Measurements from ENCODE around the gene SLC37A1.

SLC37A1 gene

DNA sequence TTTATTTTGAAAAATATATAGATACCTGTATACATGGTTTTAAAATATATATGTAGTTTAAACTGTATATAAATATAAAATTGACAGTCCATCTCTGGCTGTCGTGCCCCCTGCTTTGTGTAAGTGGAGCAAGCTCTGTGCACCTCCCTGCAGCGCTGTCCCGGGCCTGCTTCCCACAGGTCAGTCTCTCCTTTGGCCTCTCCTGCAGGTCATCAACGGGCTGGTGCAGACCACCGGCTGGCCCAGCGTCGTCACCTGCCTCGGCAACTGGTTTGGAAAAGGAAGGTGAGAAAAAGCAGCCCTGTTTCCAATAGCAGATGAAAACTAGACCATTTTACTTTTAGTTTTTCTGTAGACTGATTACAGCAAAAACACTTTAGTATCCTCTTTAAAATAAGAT lies 28.5 kb downstream of the SLC37A1 start:
- in situ Hi-C loops (cut with MboI; ENCODE audit: low sequenced_read_pairs), result no loop called here

DNA sequence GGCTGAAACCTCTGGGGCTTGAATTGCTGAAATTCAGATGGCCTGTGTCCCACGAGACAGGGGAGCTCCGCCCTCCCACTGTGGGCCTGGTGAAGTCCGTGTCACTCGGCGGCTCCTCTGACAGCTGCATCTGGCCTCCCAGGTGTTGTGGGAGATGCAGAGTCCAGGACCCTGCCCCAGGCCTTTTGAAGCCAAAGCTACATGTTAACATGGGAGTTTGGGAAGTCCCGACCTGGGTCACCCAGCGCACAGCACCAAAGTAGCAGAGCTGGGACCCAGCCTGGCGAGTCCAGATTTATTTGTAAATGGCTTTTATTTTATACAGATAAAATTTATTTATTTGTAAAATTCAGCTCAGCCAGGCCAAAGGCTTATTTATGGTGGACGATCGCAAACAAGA lies 28.9 kb downstream of the SLC37A1 start:
- in situ Hi-C loops (cut with MboI; ENCODE audit: low sequenced_read_pairs), result no loop called here

DNA sequence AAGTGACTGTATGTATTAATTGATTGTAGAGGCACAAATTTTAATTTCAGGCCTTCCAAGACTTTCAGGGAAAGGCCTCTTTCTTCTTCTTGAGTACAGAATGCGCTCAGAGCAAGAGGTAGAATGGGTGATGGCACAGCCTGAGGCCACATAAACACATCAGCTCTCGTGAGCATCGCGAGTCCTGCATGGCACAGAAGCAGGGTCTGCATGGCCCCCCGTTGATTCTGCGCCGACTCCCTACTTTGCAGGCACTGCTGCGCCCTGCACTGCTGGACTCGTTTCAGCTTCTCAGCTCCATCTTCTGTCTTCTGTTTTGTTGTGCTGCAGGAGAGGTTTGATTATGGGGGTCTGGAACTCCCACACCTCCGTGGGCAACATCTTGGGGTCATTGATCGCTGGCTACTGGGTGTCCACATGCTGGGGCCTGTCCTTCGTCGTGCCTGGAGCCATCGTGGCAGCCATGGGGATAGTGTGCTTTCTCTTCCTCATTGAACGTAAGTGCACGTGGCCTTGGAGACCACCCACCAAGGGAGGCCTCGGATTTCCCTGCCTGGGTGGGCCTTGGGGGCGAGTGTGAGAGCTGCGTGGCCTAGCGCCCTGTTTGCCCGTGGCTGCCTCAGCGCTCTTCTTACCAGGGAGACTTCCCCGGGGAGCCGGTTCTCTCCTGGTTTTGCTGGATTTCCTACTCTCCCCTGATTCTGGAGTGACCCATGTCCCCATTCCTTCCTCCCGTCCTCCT lies 29.6 kb downstream of the SLC37A1 start:
- in situ Hi-C loops (cut with MboI; ENCODE audit: low sequenced_read_pairs), result no loop called here

DNA sequence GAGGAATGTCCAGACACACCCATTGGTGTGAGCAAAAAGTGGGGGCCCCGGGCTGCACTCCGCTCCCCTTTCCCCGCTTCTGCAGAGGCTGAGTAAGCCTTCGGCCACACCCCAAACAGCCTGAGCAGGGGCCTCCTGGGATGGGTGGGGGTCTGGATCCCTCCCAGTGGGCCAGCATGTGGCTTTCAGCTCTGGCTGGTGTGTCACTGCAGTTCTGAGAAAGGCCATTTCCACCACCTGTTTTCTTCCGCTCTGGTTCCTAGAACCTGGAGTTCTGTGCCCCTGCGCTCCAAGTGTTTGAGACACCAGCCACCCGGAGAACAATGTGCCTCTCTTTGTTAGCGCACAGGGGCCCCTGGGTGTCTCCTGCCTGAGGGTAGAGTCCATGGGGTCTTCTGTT lies 30.9 kb downstream of the SLC37A1 start:
- in situ Hi-C loops (cut with MboI; ENCODE audit: low sequenced_read_pairs), result no loop called here

DNA sequence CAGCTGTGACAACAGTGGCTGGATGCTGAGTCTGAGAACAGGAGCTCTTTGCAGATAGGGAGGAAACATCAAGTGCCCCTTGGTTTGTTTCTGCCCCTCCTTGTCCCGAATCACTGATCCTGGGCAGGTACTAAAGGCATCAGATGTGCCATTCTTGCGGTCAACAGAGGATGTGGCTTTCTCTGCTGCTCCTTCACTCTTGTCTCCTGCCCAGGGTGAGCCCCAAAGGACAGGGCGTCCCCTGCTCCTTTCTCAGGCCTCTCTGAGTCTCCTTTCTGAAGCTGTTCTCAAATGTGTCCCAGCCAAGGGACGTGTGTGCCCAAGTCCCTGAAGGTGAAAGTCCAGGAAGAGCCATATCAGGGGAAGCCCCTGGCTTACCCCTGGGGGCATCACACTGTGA lies 31.7 kb downstream of the SLC37A1 start:
- in situ Hi-C loops (cut with MboI; ENCODE audit: low sequenced_read_pairs), result no loop called here

DNA sequence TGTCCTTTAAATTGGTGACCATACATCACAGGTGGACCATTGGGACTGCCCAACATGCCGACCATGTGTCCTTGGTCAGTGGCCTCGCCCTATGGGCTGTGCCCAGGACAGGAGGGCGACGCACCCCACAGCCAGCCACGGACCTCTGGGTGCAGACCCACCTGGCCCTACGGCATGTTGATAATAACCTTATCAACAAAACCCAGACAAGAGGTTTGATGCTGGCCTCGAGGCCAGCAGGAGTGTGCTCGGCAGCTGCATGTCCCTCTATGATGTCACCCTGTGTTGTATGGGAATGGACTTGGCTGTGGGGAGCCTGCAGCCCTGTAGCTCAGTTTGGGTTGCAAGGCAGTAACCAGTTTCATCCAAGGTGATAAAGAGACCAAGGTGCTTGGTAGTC lies 32.1 kb downstream of the SLC37A1 start:
- in situ Hi-C loops (cut with MboI; ENCODE audit: low sequenced_read_pairs), result no loop called here

DNA sequence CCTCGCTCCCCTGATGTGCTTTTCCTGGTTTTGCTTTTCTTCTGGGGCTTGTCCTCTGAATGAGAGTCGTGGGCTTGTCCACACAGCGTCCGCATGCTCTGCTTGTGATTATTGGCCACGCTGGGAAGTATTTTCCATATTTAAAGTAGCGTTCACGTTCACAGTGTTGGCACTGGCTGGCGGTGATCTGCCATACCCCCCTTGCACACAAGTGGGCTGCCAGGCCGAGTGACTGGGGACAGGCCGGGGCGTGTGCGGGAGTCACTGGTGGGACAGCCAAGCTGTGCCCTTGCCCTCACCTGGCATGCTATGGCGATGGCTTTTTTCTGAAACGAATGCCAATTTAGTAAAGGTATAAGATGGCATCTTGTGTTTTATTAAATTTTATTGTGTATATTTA lies 32.8 kb downstream of the SLC37A1 start:
- in situ Hi-C loops (cut with MboI; ENCODE audit: low sequenced_read_pairs), result no loop called here

DNA sequence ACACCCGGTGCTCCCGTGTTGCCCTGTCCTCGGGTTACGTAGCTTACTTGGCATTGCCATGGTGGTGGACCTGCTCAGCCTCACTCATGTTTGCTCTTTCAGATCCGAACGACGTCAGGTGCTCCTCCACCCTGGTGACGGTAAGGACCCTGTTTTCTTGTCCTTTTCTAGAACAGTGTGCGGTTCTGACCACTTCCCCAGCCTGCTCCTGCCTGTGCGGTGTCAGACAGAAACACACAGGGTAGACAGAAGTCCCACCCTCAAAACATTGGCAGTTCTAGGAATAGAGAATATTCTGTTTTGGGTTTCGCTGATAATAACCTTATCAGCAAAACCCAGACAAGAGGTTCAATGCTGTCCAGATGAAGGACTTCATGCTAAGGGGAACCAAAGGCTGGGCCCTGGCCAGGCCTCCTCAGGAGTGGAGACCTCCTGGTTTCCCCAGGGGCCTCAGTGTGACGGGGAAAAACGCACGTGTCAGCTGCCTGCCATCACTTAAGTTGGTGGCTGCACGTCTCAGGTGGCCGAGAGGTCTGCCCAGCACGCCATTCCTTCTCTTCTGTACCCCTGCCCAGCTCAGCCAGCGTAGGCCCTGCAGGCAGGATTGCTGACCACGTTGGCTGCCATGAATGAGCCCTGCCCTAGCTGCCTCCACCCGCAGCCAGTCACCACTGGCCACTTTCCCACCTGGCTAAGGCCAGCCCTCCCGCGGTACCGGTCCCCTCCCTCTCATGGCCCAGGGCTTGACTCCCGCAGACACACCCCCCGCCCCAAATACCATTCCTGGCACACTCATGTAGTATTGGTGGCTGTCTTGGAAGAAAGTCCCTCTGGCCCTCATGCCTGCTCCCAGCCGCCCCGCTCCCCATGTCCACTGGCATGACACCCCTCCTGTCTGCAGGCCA lies 33.6 kb downstream of the SLC37A1 start:
- in situ Hi-C loops (cut with MboI; ENCODE audit: low sequenced_read_pairs), result no loop called here

DNA sequence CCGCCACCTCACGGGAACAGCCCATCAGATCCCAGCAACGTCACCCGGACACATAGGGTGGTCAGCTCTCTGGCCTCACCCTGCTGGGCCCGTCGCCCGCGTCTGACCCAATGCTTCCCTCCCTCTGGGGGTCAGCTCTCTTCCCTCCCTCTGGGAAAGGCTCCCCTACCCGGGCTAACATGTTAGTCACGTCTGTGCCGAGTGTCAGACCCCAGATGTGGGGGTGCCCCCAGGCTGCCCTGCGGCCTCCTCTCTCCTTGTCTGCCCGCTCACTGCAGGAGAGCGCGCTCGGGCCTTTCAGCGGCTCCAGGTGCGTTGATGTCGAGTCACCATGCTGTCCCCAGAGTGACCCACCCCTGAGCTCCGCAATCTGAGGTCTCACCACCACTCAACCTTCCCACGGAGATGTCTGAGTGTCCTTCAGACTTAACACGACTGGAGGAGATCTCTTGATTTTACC lies 34.3 kb downstream of the SLC37A1 start:
- in situ Hi-C loops (cut with MboI; ENCODE audit: low sequenced_read_pairs), result no loop called here

DNA sequence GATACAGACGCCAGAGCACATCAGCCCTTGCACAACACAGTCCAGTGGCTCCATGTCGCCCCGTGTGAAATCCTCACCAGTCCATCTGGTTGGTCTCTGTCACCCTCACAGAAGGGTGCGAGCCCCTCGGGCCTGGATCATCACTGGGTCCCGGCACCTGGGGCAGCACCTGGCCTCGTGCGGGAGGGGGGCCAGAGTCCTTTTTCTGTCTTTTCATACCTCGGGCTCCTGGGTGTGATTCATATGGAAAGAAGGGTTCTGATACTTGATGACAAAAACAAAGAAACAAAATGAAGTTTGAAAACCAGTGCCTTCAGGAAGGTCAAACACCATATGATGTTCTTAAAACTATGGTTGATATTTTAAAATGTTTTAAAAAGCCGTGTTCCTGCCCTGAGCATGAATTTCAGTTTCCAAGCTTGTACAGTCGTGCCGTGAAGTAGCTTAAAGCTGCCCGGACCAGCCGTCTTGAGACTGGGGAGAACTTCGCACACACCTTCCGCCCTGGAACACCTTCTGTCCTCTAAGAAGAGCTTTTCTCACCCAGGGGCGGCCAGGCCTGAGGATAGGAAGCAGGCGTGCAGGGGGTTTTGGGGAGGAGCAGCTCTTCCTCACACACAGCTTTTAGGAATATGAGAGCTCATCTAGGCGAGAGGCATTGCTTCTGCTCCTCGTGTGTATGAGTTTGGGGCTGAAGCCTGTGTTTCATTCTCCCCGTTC lies 35.2 kb downstream of the SLC37A1 start:
- in situ Hi-C loops (cut with MboI; ENCODE audit: low sequenced_read_pairs), result no loop called here

DNA sequence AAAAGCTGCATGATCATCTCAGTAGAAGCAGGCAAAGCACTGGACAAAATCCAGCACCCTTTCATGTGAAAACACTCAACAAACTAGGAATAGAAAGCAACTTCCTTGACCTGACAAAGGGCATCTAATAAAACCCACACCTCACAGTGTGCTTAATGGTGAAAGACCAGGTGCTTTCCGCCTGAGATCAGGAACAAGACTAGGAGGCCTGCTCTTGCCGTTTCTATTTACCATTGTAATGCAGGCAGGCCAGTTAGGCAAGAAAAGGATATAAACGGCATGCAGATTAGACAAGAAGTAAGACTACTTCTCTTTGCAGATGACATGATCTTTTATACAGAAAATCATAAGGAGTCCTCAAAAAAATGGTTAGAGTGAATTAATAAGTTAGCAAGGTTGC lies 37.2 kb downstream of the SLC37A1 start:
- in situ Hi-C loops (cut with MboI; ENCODE audit: low sequenced_read_pairs), result no loop called here

DNA sequence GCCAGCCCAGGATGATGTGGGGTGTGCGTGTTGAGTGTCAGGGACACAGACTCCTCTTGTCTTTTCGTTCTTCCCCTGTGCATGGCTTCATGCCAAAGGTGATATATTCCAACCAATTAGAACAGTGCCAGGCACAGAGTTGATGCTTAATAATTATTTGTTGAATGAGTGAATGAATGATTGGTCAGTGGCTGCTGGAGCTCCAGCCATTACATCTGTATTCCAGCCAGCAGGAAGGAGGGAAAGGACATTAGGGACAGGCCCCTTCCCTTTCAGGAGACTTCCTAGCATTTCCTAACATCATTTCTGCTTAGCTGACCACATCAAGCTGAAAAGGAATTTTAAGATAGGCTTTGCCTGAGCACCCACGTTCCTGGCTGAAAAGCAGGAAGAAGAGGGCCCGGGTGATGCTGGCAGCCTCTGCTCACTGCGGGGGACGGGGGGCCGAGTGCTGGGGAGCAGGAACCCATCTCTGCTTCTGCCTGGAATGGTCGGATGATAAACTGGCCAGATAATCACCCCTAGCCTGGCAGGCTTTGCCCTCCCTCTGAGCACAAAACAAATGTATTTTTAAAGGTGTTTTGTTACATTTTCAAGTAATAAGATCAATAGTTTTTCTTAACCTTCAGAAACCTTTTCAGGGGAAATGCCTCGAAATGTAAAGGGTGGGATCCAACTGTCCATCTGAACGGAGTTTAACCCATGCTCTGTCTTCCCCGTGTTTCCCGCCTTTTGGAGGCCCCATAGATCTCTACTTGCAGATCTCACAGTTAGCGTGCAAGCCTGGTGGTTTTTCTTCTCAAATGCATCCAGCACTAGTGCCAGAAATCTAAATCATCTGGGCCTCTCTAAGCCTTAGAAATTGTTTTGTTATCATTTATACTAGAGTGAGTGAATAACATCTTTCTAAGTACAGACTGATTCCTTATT lies 39.0 kb downstream of the SLC37A1 start:
- in situ Hi-C loops (cut with MboI; ENCODE audit: low sequenced_read_pairs), result no loop called here

DNA sequence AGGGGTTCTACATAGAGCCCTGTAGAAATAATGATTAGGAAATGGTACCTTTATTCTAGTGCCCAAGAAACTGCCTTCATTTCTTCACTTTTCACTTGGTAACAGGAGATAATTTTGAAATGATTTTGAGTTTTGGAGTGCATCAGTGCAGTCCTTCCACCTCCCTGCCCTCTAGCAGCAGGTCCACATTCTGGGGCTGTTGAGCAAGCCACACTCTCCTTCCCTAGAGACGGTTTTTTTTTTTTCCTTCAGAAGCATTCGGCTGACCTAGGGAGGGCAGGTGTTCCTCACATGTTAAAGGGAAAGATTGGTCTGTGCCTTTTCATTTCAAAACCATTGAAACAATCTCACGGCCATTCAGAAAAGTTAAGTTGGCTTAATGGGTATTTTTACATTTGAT lies 39.8 kb downstream of the SLC37A1 start:
- in situ Hi-C loops (cut with MboI; ENCODE audit: low sequenced_read_pairs), result no loop called here

DNA sequence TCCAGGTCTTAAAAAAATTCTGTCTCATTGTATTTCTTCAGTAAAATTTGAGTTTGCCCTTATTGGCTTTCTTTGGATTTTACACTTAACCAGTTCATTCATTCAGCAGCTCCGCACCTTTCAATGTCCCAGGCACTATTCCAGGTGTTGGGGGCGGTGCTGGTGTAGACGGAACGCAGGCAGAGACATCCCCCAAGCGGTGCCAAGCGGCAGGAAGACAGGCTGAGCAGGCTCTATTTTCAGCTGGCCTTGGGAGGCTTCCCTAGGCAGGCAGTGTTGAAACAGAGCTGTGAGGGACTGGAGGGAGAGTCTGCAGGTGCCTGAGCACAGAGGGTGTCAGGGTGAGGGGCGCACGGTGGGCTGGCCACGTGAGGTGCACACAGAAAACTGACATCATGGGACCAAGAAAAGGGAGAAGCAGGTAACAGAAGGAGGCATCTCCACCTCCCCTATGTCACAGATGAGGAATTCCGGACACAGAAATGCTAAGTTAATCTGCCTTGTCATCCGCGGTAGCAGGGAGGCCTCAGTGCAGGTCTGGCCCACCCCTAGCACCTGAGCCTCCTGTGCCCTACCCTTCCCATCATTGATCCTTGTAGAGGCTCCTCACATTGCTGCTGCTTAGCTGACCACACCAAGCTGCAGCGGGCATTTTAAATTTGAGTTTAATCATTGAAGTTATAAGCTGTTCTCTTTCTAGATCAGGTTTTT lies 40.8 kb downstream of the SLC37A1 start:
- in situ Hi-C loops (cut with MboI; ENCODE audit: low sequenced_read_pairs), result no loop called here

DNA sequence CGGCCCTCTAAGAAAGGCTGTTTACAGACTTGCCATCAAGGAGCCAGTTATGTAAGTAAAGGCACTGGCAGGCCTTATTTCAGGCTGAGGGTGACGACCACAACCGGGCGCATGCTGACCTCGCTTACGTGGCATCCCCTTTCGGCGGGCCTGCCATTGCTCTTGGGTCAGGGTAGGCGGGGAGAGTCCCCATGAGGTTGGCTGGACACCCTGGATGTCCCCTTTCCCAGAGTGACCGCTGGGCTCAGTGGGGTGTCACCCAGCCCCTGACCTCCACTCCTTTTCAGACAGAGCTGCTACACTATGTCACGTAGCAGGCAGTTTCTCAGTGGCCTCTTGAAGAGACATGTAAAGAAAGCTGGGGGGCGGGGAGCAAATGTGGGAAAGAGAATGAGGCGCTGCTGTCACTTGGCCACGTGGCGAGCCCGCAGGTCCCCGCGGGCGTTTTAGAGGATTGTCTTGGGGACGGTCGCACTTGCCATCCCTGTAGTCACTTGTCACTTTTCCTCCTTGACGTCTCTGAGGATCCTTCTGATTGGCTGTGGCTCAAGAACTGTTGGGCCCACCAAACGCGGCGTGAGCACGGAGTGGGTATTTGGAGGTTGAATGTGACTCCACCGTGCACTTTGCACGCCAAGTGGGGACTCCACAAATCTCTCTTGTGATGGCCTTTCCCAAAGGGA lies 42.2 kb downstream of the SLC37A1 start:
- in situ Hi-C loops (cut with MboI; ENCODE audit: low sequenced_read_pairs), result no loop called here

DNA sequence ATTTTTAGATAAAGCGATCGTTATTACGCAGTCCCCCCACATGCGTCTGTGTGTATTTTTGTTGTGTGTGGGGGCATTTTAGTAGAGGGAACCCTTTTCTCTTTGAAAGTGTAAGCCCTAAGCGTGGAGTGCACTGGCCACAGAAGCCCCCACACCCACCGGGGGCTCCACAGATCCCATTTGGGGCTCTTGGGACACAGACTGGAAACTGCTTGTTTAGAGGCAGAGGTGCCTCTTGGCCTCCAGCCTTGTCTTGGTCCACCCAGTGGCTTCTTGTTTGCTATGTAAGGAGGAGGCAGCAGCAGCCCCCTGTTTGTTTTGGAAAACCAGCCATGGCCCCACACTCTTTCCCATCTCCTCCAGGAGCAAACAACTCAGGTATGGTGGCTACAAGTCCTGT lies 42.8 kb downstream of the SLC37A1 start:
- in situ Hi-C loops (cut with MboI; ENCODE audit: low sequenced_read_pairs), result no loop called here

DNA sequence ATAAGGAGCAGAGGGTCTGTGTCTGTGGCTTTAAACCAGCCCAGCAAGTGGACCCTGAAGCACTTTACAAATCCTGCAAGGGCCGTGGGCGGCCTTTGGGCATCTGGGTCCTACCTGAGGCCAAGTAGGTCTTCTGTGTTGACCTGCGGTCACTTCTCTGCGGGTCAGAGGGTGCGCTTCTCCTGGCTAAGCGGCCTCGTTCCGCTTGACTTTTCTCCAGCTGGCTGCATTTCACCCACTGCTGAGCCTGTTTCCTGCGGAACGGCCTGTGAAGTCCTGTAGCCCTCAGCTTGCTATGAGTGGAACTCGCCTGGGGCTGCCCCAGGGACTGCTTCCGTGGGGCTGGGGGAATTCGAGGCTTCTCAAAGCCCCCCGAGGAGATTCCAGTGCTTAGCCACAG lies 43.3 kb downstream of the SLC37A1 start:
- in situ Hi-C loops (cut with MboI; ENCODE audit: low sequenced_read_pairs), result no loop called here

DNA sequence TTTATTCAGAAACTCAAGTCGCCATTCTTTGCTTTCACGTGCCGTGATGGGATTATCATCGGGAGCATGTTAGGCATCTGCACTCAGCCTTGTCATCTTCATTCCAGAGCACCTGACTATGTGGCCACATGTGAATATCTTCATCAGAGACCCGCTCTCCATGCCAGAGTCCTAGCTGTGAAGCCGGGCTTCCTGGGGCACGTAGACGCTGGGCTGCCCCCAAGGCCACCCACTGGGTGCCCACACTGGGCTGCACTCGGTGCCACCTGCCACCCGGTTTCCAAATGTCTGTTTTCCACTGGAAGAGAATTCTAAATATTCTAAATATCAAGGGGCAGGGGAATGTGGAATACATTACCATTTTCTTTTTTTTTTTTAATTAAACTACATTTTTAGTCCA lies 43.8 kb downstream of the SLC37A1 start:
- in situ Hi-C loops (cut with MboI; ENCODE audit: low sequenced_read_pairs), result no loop called here

DNA sequence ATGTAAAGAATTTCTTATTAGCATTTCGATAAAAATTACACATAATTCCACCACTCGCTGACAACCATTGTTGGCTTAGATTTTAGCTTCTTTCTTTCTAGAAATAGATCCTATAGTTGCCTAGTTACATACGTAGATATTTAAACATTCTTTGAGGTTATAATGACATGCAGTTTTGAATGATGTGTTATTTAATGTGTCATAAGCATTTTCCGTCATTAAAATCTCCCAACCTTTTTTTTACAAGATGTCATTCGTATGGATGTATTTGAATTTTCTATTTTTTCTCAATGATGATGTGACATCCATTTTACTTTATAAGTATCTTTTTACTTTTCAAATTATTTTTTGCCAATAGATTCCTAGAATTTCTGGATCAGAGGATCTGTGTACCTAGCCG lies 44.7 kb downstream of the SLC37A1 start:
- in situ Hi-C loops (cut with MboI; ENCODE audit: low sequenced_read_pairs), result no loop called here
